Stimulated activated CD4-positive, alpha-beta T cell treated with anti-CD3 and anti-CD28 coated beads, TNF-alpha, amount 100 ng/mL, for 1 hour (primary cell): ENCODE data around the gene TTC3.

Experiments
- DNase-seq, 3 donors: peaks; one replicate each; pipeline ENCODE4 v3.0.0-alpha.2; 2020; ENCODE audit warnings: low read depth in 3 of 3, low spot score in 1 of 3

The TTC3 gene

GRCh38 chr21:37059181-37059580, 13.9 kb upstream of the TTC3 start:
- DNase-seq, result no peak

GRCh38 chr21:37060296-37060695, 12.8 kb upstream of the TTC3 start:
- DNase-seq, result no peak

- no peak for DNase-seq
Observed at GRCh38 chr21:37061926-37062592, 11.0 kb upstream of the TTC3 start.

- DNase-seq, result no peak
Observed at GRCh38 chr21:37062593-37062935, 10.5 kb upstream of the TTC3 start.

- DNase-seq, result no peak
Observed at GRCh38 chr21:37063433-37063832, 9.6 kb upstream of the TTC3 start.

- no peak for DNase-seq
Observed at GRCh38 chr21:37064841-37065240, 8.2 kb upstream of the TTC3 start.

GRCh38 chr21:37065561-37066177, 7.4 kb upstream of the TTC3 start:
- no peak for DNase-seq

GRCh38 chr21:37071561-37072273, 1.3 kb upstream of the TTC3 start:
- DNase-seq, result no peak

- DNase-seq, result peak; percentile 24 to 57 (median 49)
Observed at GRCh38 chr21:37072274-37072987, 623 bp upstream of the TTC3 start.

GRCh38 chr21:37073417-37074196, 553 bp downstream of the TTC3 start:
- peak in 2 of 3 donors; percentile 26 to 31 for DNase-seq

GRCh38 chr21:37074197-37074510, 1.1 kb downstream of the TTC3 start:
- no peak for DNase-seq

GRCh38 chr21:37074546-37074945, 1.5 kb downstream of the TTC3 start:
- no peak for DNase-seq

GRCh38 chr21:37075214-37075770, 2.2 kb downstream of the TTC3 start:
- no peak for DNase-seq

GRCh38 chr21:37076087-37076850, 3.2 kb downstream of the TTC3 start:
- DNase-seq, result no peak

- DNase-seq, result no peak
Observed at GRCh38 chr21:37077403-37077802, 4.3 kb downstream of the TTC3 start.

GRCh38 chr21:37079211-37079824, 6.3 kb downstream of the TTC3 start:
- no peak for DNase-seq

GRCh38 chr21:37082375-37082774, 9.3 kb downstream of the TTC3 start:
- DNase-seq, result no peak

- DNase-seq, result no peak
Observed at GRCh38 chr21:37082856-37083528, 9.9 kb downstream of the TTC3 start.

GRCh38 chr21:37085726-37086125, 12.7 kb downstream of the TTC3 start:
- DNase-seq, result no peak
